Measurements from ENCODE around the gene AKAP13.
"Not testable (repeated sequence)": the region's sequence is repeated elsewhere in the genome, so short reads cannot be mapped to it uniquely, and the experiment has no call there.

The AKAP13 gene, protein sequence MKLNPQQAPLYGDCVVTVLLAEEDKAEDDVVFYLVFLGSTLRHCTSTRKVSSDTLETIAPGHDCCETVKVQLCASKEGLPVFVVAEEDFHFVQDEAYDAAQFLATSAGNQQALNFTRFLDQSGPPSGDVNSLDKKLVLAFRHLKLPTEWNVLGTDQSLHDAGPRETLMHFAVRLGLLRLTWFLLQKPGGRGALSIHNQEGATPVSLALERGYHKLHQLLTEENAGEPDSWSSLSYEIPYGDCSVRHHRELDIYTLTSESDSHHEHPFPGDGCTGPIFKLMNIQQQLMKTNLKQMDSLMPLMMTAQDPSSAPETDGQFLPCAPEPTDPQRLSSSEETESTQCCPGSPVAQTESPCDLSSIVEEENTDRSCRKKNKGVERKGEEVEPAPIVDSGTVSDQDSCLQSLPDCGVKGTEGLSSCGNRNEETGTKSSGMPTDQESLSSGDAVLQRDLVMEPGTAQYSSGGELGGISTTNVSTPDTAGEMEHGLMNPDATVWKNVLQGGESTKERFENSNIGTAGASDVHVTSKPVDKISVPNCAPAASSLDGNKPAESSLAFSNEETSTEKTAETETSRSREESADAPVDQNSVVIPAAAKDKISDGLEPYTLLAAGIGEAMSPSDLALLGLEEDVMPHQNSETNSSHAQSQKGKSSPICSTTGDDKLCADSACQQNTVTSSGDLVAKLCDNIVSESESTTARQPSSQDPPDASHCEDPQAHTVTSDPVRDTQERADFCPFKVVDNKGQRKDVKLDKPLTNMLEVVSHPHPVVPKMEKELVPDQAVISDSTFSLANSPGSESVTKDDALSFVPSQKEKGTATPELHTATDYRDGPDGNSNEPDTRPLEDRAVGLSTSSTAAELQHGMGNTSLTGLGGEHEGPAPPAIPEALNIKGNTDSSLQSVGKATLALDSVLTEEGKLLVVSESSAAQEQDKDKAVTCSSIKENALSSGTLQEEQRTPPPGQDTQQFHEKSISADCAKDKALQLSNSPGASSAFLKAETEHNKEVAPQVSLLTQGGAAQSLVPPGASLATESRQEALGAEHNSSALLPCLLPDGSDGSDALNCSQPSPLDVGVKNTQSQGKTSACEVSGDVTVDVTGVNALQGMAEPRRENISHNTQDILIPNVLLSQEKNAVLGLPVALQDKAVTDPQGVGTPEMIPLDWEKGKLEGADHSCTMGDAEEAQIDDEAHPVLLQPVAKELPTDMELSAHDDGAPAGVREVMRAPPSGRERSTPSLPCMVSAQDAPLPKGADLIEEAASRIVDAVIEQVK (N-terminal part only)

DNA sequence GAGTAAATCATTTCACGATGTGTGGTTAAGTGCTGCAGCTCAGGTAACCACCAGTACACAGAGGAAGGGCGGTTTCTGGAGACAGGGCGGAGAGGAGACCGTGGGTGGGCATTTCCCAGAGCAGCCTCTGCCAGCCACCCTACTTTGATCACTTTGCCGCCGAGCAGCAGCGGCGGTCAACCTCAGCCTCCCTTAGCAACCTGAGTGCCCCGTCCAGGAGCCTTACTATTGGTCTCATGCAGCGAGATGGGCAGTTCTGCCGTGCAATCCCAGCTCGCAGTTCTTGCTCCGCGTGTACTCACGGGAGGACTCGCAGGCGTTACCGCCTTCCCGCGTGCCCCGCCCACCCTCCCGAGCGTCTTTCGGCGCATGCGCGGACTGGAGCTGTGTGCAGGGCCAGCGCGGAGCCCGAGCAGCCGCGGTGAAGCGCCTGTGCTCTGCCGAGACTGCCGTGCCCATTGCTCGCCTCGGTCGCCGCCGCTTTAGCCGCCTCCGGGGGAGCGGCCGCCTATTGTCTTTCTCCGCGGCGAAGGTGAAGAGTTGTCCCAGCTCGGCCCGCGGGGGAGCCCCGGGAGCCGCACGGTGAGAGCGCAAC, at the start of gene AKAP13:
TSS of gene AKAP13 (plus strand) at position 387 of the 595 bp plus-strand sequence. CDS start 105,118 bp downstream, outside the sequence.
- DNase-seq (ENCODE audit: low read depth in 2 of 2), result peak; percentile 92 to 94

DNA sequence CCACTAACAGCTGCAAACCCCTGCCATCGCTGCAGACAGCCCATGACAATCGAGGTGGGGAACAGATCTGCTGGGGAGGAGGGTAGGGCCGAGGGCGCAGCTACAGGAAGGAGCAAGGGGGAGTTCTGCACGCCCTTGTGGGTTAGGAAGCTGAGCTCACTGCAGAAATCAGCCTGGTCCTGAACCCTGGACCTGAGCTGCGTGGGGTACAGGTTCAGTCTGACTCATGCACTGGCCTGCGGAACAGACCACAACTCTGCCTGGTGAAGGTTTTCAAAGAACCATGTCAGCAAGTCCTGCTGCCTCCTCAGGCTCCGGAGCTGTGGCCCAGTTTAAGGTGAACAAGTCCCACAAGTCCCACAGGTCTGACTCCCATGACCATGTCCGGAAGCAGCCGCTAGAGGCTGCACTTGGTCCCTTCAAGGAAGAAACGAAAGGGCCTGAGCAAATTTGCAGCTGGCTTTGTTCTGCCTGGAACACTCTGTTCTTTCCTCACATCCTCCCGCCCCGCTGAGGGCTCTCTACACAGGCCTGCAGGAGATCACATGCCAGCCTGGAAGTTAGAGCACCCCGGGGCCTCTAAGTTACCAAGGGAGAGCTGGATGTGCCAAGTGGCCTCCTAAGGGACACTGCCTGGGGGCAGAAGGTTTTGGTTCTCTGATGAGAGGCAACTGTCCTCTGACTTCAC, 49.4 kb upstream of the AKAP13 start:
- DNase-seq (ENCODE audit: low read depth in 2 of 2), result peak; percentile 56 to 66

DNA sequence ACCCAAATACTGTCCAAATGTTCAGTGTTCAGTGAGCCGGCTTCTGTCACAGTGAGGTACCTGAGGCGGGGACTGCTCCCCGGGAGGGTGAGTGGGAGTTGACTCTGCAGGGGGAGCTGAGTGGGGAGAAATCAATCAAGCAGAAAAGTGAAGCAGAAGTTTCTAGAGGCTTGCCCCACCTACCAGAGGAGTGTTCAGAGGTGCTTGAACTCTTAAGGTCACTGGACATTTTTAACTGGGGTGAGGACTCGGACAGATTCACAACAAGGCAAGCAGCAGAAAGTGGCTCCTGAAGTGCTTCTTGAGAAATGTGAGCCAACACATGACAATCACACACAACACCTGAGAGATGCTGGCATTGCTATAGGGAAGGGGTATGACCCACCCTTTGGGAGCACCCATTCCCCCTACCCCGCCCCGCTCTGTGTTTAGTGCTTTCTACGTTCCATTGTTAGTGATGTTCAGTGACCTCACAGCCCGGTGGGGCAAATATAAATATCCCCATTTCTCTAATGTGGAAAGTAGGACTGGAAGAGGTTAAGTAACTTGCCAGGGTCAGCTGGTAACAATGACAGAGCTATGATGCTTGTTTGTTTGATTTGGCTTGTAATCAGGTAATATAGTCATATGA, 48.6 kb upstream of the AKAP13 start:
- no peak for DNase-seq (ENCODE audit: low read depth in 2 of 2)

DNA sequence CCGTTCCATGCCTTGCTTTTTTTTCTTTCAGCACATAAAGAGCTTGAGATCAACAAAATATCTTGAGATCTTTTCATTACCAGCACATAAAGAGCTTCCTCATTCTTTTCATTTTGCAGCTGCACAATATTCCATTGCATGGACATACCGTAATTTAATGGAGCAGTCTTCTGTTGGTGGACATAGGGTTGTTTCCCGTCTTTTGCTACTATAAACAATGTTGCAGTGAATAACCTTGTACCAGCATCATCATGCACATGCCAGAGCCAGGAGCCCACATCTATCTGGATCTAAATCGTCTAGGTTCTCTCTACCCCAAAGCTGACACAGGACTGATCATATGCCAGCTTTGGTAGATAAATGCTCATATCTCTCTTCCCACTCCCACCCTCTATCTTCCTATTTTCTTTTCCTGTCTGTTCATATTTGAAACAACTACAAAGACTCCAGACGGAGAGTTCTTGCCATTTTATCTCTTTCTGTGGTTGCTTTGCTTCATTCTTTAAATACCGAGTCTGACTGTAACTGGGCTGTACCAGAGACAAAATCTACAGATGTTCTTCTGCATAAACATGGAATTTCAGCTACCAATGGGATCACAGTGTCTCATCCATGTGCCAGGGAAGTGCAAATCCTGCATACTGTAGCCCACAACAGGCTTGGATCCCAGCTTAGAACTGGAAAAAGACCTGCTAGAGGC, 47.1 kb upstream of the AKAP13 start:
- DNase-seq (ENCODE audit: low read depth in 2 of 2), result no peak

DNA sequence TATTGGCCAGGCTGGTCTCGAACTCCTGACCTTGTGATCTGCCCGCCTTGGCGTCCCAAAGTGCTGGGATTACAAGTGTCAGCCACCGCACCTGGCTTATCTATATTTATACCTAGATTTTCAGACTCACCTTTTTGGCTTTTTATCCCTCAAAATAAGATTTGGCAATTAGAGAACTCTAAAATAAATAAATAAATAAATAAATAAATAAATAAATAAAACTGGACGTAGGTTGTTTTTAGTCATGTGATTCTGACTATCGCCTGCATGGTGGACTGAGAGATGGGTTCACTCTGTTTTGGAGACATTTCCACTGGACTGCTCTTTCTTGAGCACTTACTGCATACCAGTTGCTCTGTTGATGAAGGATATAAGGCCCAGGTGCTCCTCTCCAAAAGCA, 46.2 kb upstream of the AKAP13 start:
- DNase-seq (ENCODE audit: low read depth in 2 of 2), result no peak

DNA sequence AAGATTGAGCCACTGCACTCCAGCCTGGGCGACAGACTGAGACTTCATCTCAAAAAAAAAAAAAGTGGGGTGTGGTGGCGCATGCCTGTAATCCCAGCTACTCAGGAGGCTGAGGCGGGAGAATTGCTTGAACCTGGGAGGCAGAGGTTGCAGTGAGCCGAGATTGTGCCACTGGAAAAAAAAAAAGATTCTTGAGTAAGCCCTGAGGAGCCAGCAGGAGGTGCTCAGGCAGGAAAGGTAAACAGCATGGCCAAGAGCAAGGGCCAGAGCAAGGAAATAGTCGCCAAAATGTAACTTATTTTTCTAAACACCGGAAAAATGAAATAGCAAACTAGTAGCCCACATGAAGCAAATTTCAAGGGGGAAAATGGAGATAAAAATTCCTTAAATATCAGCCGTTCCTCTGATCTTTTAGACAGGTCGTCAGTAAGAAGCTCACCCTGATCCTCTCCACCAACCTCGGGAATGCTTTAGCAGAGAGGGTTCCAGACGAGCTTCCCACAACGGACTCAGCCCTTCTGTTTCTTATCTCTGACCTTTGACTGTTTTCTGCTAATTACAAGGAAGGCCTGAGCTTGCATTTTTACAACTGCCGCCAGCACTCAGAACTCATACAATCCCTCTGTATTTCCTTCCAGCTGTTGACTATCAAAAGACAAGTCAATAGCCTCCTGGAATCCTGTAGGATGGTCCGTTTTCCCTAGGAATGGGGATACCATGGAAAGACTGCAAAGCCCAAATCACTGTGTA, 45.0 kb upstream of the AKAP13 start:
- no peak for DNase-seq (ENCODE audit: low read depth in 2 of 2)

DNA sequence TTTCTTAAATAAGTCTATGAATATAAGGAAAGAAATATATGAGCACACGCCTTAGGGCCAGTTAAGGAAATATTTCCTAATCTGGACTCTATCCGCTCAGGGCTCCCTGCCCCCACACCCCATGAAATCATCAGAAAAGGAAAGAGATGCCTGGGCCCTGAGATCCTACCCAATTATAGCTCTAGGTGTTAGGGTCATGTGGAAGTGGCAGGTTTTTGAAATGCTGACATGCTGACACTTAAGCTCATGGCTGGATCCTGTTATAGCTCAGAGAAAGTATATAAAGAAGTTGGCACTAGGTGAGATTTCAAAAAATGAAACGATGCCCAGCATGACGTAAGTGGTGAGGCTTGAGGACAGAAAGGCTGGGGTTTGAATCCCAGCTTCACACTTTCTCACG, 43.5 kb upstream of the AKAP13 start:
- no peak for DNase-seq (ENCODE audit: low read depth in 2 of 2)

DNA sequence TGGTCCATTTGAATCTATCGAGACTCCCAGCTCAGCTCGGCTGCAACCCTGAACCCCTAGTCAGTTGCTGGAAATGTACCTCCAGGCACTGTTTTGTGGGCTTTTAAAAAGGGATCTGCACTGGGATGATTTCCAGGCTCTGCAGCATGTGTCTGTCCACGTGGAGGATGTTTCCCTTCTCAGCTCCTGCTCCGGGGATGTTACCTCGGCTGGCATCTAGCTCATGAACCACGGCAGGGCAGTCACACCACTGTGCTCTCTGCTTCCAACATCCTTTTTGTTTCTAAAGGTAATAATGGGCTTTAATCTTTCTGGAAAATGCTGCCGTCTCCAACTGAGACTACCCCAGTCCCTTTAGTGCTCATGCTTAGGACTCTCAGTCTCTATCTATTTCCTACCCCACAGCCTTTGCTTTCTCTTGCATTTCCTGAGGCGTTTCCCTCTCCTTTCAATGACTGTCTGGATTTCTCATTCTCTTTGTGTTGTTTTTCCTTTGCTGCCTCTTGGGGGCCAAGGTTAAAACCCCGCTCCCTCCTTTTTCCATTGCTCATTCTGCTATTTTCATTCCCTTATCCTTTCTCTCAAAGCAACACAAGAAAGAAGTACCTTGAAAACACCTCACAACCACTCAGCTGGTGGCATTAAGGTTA, 42.9 kb upstream of the AKAP13 start:
- DNase-seq (ENCODE audit: low read depth in 2 of 2), result no peak

GRCh38 chr15:85340321-85340665, 40.1 kb upstream of the AKAP13 start:
- no peak for DNase-seq (ENCODE audit: low read depth in 2 of 2)

- DNase-seq (ENCODE audit: low read depth in 2 of 2), result no peak
Measured at GRCh38 chr15:85340852-85341251, 39.6 kb upstream of the AKAP13 start.

- DNase-seq (ENCODE audit: low read depth in 2 of 2), result not testable (repeated sequence)
Measured at GRCh38 chr15:85342163-85342562, 38.2 kb upstream of the AKAP13 start.

DNA sequence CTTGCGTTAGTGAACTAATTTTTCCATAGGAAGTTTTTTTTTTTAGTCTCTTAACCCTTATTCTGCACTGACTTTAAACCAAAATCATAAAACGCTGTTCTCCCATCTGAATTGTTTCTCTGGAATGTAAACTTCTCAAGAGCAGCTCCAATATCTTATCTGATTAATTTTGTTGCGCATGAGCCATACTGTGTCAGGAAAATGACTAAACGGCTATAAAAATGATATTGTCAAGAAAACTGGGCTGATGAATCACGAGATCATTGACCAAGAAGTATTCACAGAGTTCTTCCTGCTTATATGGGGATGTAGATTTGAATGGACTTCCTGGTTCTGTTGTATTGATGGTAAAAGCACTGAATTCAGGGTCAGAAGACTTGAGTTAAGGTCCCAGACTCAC, 37.0 kb upstream of the AKAP13 start:
- not testable (repeated sequence) for DNase-seq (ENCODE audit: low read depth in 2 of 2)

DNA sequence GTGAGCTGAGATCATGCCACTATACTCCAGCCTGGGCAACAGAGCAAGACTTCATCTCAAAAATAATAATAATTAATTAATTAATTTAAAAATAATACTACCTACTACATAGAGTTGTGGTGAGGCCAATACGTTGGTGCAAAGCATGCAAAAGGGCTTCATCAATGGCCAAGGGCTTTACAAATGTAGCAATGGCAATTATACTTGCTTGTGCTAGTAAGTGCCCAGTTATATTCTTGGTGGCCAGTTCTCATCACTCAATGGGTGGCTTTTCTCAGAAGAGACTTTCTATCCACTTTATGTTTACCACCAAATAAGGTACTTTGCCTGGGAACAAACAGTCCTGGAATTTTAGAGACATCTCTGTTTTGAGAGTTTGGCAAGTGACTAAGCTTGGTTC, 36.2 kb upstream of the AKAP13 start:
- not testable (repeated sequence) for DNase-seq (ENCODE audit: low read depth in 2 of 2)

GRCh38 chr15:85344653-85345114, 35.7 kb upstream of the AKAP13 start:
- not testable (repeated sequence) for DNase-seq (ENCODE audit: low read depth in 2 of 2)

DNA sequence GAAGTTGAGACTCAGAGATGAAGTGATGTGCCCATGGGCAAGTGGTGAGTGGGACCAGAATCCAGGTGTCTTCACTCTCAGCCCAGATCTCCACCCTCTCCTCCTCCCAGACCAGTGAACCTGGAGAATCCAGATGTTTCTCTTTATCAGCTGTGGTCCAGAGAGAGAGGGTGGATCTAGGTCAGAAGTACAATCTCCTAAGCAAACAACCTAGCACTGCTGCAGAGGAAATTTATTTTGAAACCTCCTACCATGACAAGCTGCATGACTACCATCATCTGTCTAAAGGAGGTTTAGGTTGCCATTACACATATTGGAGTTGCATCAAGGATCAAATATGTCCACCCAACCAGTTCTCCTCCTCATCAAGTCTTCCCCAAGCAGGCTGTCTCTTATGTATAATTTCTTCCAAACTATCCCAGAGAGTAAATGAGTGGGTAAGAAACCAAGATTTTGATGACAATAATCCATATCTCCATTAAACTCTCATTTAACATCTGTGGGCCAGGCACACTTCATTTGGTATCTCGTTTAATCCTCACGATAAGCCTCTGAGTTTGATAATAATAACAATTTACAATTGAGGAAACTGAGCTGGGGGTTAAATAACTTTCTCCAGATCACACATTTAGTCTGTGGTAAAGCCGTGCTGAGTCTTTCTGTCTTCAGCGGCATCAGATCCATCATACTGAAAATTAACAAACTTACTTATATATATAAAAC, 35.0 kb upstream of the AKAP13 start:
- not testable (repeated sequence) for DNase-seq (ENCODE audit: low read depth in 2 of 2)

DNA sequence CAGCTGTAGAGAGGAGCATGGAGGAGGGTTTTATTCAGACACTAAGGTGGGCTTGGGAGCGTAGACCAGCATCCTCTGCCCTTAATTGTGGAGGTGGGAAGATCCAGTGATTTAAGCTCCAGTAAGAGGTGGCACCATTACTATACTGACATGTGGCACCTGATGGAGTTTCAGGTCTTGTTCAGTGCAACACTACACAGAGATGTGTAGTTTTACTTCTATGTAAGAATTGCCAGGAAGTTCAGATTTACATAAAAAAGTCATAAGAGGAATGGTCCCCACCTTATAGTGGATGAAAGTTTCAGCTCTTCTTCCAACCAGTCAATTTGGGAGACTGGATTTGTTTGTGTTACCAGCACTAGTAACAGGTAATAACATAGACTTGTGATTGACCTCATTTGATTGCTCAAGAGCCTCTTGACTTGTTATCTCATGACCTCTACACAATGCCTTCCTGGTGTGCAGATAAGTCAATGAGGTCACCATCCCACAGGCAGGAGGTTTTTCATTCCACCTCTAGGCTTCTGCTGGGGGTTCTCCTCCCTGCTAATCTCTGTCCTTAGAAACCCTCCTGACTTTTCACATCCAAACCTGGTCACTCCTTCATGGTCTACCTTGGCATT, 33.8 kb upstream of the AKAP13 start:
- DNase-seq (ENCODE audit: low read depth in 2 of 2), result not testable (repeated sequence)
